AG09309 (cell line): ENCODE measurements around the gene NUP153.

Source experiments
- DNase-seq: peaks from one replicate; pipeline ENCODE4 v3.0.0-alpha.2; 2010; ENCODE audit warnings: low read depth
- H3K4me3 ChIP-seq: 2 replicates; pipeline ENCODE4 v1.5.1; 2011; ENCODE audit warnings: mild to moderate bottlenecking, low read depth, low read length, moderate library complexity; ENCODE audit not compliant: control insufficient read depth
- TF ChIP-seq, protein P1 (sequence below): IDR thresholded peaks from 2 replicates; pipeline ENCODE4 v1.5.1; 2011; ENCODE audit warnings: mild to moderate bottlenecking, low read depth, low read length, inconsistent platforms; ENCODE audit not compliant: insufficient read depth, control insufficient read depth; ENCODE audit errors: missing control alignments

NUP153 gene

DNA sequence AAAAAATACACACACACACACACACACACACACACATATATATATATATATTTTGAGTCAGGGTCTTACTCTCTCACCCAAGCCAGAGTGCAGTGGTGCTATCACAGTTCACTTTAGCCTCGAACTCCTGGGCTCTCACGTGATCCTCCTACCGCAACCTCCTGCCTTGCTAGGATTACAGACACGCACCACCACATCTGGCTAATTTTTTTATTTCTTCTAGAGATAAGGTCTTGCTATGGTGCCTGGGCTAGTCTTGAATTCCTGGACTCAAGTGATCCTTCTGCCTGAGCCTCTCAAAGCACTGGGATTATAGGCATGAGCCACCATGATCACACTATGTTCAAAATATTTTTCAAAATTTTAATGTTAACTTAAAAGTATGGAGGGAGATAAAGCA, 43.5 kb downstream of the NUP153 start:
- DNase-seq: no peak
- no peak overlapping the region for H3K4me3 ChIP-seq
- TF ChIP-seq, protein P1, sequence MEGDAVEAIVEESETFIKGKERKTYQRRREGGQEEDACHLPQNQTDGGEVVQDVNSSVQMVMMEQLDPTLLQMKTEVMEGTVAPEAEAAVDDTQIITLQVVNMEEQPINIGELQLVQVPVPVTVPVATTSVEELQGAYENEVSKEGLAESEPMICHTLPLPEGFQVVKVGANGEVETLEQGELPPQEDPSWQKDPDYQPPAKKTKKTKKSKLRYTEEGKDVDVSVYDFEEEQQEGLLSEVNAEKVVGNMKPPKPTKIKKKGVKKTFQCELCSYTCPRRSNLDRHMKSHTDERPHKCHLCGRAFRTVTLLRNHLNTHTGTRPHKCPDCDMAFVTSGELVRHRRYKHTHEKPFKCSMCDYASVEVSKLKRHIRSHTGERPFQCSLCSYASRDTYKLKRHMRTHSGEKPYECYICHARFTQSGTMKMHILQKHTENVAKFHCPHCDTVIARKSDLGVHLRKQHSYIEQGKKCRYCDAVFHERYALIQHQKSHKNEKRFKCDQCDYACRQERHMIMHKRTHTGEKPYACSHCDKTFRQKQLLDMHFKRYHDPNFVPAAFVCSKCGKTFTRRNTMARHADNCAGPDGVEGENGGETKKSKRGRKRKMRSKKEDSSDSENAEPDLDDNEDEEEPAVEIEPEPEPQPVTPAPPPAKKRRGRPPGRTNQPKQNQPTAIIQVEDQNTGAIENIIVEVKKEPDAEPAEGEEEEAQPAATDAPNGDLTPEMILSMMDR: no peak

DNA sequence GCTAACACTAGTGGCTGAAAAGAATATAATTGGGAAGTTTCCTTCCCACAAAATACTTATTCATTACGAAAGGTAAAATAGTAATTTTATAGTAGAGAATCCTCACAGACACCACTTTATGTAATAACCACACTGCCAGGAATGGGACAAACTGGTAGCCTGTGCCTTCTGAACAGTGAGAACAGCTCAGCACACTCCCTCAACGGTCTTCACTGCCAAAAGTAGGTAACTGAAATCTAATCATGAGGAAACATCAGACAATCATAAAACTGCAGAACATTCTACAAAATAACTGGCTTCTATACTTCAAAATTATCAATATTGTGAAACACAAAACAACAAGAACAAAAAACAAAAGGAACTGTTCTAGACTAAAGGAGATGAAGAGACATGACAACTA, 44.1 kb downstream of the NUP153 start:
- H3K4me3 ChIP-seq: no peak overlapping the region
- TF ChIP-seq, protein P1: no peak

DNA sequence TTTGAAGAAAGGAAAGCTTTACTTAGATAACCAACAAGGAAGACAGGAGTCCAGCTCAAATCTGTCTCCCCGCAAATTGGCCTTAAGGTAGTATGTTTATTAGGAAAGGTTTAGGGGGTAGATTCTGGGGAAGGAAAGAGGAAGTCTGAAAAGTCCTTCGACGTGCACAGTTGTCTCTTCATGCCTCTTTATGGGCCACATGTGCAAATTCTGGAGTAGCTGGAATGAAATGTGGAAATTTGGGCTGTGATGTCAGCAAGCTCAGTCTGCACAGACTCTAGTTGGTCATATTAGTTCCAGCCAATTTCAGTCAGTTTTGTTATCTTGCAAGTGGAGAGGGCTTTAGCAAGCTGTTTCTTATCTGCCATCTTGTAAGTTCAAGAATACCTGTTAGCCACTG, 50.1 kb downstream of the NUP153 start:
- no peak overlapping the region for H3K4me3 ChIP-seq
- DNase-seq: no peak
- TF ChIP-seq, protein P1: no peak

More for the DNA sequence above, 44.1 kb downstream of the NUP153 start:
- DNase-seq: no peak

DNA sequence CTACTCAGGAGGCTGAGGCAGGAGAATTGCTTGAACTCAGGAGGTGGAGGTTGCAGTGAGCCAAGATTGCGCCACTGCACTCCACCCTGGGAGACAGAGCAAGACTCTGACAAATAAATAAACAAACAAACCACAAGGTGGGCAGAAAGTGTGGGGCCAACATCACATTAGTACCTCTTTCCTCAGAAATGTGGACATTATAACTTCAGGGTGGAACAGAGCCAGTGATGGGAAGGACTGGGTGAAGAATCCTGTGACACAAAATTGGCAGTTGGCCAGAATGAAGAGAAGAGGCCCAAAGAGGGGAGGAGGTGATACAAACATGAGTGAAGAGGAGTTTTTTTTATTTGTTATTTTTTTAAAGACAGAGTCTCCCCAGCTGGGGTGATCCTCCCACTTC, 50.6 kb downstream of the NUP153 start:
- DNase-seq: no peak
- H3K4me3 ChIP-seq: no peak overlapping the region
- TF ChIP-seq, protein P1: no peak

GRCh38 chr6:17653198-17653882, 53.4 kb downstream of the NUP153 start:
- TF ChIP-seq, protein P1: no peak
- H3K4me3 ChIP-seq: no peak overlapping the region
- no peak for DNase-seq

- H3K4me3 ChIP-seq: no peak overlapping the region
- no peak for DNase-seq
- TF ChIP-seq, protein P1: no peak
Observed at GRCh38 chr6:17650656-17651309, 55.9 kb downstream of the NUP153 start.
